GM19238 (cell line): Measurements from ENCODE around the gene DNM3.
"Not testable (repeated sequence)": the region's sequence is repeated elsewhere in the genome, so short reads cannot be mapped to it uniquely, and the experiment has no call there.

Experiments
- DNase-seq: peaks from one replicate; pipeline ENCODE4 v3.0.0; 2011; ENCODE audit warnings: low spot score; ENCODE audit not compliant: insufficient read length

The DNM3 gene

GRCh38 chr1:172351754-172352161 lies 510.5 kb downstream of the DNM3 start:
- DNase-seq, result no peak

- DNase-seq, result no peak
Observed at GRCh38 chr1:172352435-172352834, 511.1 kb downstream of the DNM3 start.

GRCh38 chr1:172354291-172355274 lies 513.3 kb downstream of the DNM3 start:
- no peak for DNase-seq

GRCh38 chr1:172356620-172357019 lies 515.3 kb downstream of the DNM3 start:
- DNase-seq, result no peak

GRCh38 chr1:172357753-172358385 lies 516.6 kb downstream of the DNM3 start:
- no peak for DNase-seq

GRCh38 chr1:172359491-172359999 lies 518.2 kb downstream of the DNM3 start:
- no peak for DNase-seq

- no peak for DNase-seq
Observed at GRCh38 chr1:172360511-172360910, 519.2 kb downstream of the DNM3 start.

- no peak for DNase-seq
Observed at GRCh38 chr1:172360985-172361384, 519.7 kb downstream of the DNM3 start.

- DNase-seq, result no peak
Observed at GRCh38 chr1:172363852-172364251, 522.6 kb downstream of the DNM3 start.

GRCh38 chr1:172371646-172372045 lies 530.3 kb downstream of the DNM3 start:
- DNase-seq, result not testable (repeated sequence)

- DNase-seq, result no peak
Observed at GRCh38 chr1:172373864-172374263, 532.6 kb downstream of the DNM3 start.

- no peak for DNase-seq
Observed at GRCh38 chr1:172375211-172375631, 533.9 kb downstream of the DNM3 start.

GRCh38 chr1:172376431-172376830 lies 535.1 kb downstream of the DNM3 start:
- DNase-seq, result no peak

- DNase-seq, result no peak
Observed at GRCh38 chr1:172377565-172377964, 536.3 kb downstream of the DNM3 start.

GRCh38 chr1:172378109-172378760 lies 536.9 kb downstream of the DNM3 start:
- no peak for DNase-seq

GRCh38 chr1:172380441-172381244 lies 539.3 kb downstream of the DNM3 start:
- no peak for DNase-seq

GRCh38 chr1:172381946-172382345 lies 540.6 kb downstream of the DNM3 start:
- DNase-seq, result no peak

- no peak for DNase-seq
Observed at GRCh38 chr1:172382406-172382805, 541.1 kb downstream of the DNM3 start.

- no peak for DNase-seq
Observed at GRCh38 chr1:172382990-172383389, 541.7 kb downstream of the DNM3 start.

GRCh38 chr1:172383536-172383935 lies 542.2 kb downstream of the DNM3 start:
- DNase-seq, result no peak

GRCh38 chr1:172384656-172385055 lies 543.4 kb downstream of the DNM3 start:
- DNase-seq, result no peak
